Suprapubic skin (tissue), 4 donors: ENCODE data around the gene SRSF2.

ENCODE experiments used
- POLR2A ChIP-seq, 2 donors: fragments of 450-650 bp; IDR thresholded peaks; one replicate each; pipeline ENCODE4 v1.6.1; 2017; ENCODE audit warnings: antibody characterized with exemption in 2 of 2, mild to moderate bottlenecking in 2 of 2, moderate library complexity in 2 of 2
- POLR2AphosphoS5 ChIP-seq, 3 donors: sonication (generic); formaldehyde crosslinking; IDR thresholded peaks; one replicate each; pipeline ENCODE4 v1.6.1; 2017; ENCODE audit warnings: antibody characterized with exemption in 3 of 3
- TF ChIP-seq, protein P1 (sequence below), 2 donors: fragments of 200-600 bp in 1 of 2; fragments of 450-650 bp in 1 of 2; sonication (generic) in 1 of 2; IDR thresholded peaks; one replicate each; pipeline ENCODE4 v1.5.1; 2016 to 2019; ENCODE audit warnings: antibody characterized with exemption in 2 of 2, mild to moderate bottlenecking in 1 of 2, moderate library complexity in 1 of 2

DNA sequence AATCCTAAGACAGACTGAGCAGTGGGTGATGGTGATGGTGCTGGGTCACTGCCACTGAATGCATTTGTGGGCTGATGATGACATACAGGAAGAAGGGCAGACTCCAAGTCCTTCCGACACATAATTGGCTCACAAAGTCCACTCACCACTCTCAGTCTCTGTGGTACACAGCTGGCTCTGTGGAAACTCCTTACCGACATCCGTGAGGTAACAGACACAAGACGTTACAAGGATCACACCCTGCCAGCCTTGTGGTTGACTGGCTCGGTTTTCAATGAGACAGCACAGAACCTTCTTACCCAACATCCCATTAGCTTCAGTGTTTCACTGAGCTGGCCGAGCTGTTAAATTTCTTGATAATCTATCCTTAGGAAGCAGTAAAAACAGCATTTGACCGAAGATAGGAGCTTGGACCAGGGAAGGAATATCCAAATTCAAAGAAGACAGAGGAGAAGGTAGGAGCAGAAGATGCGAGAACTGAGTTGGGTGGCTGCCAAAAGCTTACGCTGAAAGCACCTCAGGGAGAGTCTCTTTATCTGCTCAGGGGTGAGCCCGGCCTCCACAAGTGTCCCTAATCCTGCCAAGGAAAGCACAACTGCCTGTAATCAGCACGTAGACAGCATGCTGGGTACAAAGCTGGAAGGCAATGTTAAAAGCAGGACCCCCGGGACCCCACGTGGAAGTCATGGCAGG, 20.8 kb downstream of the SRSF2 start:
- TF ChIP-seq, protein P1, sequence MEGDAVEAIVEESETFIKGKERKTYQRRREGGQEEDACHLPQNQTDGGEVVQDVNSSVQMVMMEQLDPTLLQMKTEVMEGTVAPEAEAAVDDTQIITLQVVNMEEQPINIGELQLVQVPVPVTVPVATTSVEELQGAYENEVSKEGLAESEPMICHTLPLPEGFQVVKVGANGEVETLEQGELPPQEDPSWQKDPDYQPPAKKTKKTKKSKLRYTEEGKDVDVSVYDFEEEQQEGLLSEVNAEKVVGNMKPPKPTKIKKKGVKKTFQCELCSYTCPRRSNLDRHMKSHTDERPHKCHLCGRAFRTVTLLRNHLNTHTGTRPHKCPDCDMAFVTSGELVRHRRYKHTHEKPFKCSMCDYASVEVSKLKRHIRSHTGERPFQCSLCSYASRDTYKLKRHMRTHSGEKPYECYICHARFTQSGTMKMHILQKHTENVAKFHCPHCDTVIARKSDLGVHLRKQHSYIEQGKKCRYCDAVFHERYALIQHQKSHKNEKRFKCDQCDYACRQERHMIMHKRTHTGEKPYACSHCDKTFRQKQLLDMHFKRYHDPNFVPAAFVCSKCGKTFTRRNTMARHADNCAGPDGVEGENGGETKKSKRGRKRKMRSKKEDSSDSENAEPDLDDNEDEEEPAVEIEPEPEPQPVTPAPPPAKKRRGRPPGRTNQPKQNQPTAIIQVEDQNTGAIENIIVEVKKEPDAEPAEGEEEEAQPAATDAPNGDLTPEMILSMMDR (IDR thresholded peaks at IDR 0.05) = no peak
- peak in 1 of 3 donors; percentile 11 for TF ChIP-seq POLR2AphosphoS5 (IDR thresholded peaks at IDR 0.05)
- no peak for TF ChIP-seq POLR2A (IDR thresholded peaks at IDR 0.05)
